ENCODE measurements around the gene NAA30.

DNA sequence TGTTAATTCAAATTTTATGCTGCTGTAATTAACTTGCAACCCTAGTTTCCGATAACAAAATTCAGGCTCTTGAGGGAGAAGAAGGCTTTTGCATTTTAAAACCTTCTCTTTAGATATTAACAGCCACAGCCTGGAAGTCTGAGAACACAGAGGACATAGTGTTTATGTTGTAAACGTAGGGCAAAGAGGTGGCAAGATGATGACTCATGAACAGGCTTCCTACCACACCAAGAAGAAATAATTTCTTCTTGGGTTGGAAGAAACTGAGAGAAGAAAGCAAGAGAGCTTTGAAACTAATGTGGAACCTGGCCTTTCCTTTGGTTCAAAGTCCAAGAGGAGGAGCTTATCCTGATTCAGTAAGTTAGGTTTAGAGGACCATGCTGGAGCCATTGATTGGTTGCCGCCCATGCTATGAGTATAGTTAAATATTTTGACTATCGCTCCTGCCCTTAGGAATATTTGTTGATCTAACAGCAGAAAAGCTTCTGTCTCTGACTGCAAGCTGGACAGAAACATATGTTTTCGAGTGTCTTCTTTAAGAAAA is 71.5 kb downstream of the NAA30 start:
- no peak for TF ChIP-seq CTCF (IDR thresholded peaks at IDR 0.05)
- TF ChIP-seq POLR2A (IDR thresholded peaks at IDR 0.05) = no peak
